NCI-H1417 (cell line): Measurements from ENCODE around the gene ZBTB7A.
"Not testable (repeated sequence)": the region's sequence is repeated elsewhere in the genome, so short reads cannot be mapped to it uniquely, and the experiment has no call there.

Source experiments
- DNase-seq, 3 experiments: peaks; one replicate each; lab custom pipeline; 2025; lab: John Stamatoyannopoulos, UW

The ZBTB7A gene

DNA sequence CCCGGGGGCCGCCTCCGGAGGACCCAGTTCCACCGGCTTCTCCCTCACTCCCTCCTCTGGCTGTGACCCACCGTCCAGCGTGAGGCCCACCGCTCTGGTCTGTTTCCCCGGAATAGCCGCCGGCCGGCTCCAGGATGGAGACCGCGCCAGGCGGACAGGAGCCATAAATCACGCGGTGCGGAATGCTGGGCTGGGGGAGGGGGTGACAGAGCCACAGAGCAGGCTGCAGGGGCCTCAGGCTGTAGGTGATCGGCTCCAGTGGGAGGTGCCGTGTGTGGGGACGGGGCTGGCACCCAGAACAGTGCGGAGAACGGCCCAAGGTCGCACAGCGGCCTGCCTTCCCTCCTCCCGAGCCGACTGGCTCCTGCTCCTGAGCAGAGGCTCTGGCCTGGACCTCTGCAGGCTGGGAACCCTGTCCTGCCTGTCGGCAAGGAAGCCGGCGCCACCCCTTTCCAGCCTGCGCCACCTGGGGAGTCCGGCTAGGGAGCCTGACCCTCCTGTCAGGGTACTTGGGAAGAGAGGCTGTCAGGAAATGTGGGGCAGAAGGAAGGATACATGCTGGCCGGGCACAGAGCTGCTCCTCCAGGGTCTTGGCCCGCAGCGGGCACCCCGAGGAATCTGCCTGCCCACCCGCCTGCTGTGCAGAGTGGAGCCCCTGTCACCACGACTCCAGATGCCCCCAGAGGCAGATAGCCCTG, 50.8 kb downstream of the ZBTB7A start:
- no peak for DNase-seq

DNA sequence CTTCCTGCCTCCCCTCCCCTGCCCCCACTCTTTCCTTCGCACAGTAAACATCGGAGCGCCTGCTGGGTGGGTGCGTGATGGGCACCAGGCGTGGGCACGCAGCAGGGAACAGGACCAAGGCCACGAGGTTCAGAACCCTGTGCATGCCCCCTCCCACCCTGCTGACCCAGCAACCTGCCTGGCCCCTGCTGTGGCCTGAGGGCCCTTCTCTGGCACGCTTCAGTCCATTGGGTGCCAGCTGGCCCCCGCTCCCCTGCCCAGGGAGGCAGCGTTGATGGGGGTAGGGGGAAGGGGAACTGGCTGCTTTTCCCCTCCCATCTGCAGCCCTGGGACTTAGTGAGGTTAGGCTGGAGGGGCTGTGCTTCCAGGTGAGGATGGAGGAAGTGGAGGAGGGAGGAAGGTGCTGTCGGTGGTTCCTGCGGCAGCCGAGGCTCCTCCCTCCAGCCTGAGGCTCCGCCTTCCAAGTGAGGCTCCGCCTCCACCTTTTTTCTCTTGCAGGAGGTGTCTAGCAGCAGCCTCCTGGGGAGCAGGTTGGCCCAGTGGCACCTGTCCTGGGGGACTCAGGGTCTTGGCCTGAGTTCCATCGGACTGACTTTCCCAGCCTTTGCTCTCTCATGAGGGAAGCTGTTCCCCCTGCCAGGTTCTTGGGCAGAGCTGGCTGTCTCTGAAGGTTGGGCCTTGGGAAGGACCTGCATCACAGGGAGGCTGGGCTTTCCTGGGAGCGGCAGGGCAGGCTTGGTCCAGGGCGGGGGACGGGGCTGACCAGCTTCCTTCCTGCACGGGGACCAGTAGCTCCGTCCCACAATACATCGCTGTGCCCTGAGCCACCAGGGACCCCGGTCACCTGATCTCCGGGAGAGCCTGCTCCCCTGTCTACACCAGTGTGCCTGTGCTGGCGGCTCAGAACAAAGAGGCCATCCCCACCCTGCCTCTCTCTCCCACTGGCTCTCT, 51.9 kb downstream of the ZBTB7A start:
- DNase-seq: peak in 2 of 3 experiments; percentile 23 to 39

- no peak for DNase-seq
Observed at GRCh38 chr19:4013886-4014540, 52.7 kb downstream of the ZBTB7A start.

- DNase-seq: no peak
Observed at GRCh38 chr19:4012975-4013634, 53.6 kb downstream of the ZBTB7A start.

DNA sequence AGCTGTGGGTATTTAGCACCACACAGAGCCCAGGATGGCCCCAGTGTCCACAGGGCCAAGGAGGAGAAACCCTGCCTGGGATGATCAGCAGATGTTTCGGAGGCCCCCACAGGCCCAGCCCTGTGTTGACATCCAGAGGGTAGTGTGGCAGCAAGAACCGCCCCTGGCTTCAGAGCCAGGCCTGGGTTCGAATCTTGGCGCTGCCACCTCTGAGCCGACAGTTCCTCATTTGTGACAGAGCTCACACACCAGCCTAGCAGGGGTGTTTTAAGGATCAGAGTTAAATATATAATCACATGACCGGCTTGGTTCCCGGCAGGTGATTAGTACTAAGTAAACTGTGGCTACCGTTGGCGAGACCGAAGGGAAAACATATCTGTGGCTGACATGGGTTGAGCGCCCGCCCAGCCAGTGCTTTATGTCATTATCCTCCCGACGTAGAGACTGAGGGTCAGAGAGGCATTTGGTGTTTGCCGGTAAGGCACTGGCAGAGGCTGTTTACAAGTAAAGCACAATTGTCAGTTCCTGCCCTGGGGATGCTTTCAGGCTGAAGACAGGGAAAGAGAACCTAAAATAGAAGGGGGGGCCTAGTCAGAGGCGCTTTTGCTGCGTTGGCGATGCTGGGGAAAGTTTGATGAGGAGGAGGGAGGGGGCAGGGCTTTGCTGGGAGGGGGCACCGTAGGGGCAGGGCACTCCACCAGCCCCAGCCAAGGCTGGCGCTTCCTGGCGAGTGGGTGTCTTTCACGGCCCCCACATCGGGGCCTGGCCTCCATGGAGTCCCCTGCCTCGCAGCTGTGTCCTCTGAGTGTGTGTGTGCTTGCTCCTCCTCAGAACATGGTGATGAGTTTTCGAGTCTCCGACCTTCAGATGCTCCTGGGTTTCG, 54.4 kb downstream of the ZBTB7A start:
- peak in 2 of 3 experiments; percentile 72 to 86 for DNase-seq

GRCh38 chr19:4011430-4011829, 55.3 kb downstream of the ZBTB7A start:
- DNase-seq: not testable (repeated sequence)

GRCh38 chr19:4010808-4011110, 55.9 kb downstream of the ZBTB7A start:
- no peak for DNase-seq

DNA sequence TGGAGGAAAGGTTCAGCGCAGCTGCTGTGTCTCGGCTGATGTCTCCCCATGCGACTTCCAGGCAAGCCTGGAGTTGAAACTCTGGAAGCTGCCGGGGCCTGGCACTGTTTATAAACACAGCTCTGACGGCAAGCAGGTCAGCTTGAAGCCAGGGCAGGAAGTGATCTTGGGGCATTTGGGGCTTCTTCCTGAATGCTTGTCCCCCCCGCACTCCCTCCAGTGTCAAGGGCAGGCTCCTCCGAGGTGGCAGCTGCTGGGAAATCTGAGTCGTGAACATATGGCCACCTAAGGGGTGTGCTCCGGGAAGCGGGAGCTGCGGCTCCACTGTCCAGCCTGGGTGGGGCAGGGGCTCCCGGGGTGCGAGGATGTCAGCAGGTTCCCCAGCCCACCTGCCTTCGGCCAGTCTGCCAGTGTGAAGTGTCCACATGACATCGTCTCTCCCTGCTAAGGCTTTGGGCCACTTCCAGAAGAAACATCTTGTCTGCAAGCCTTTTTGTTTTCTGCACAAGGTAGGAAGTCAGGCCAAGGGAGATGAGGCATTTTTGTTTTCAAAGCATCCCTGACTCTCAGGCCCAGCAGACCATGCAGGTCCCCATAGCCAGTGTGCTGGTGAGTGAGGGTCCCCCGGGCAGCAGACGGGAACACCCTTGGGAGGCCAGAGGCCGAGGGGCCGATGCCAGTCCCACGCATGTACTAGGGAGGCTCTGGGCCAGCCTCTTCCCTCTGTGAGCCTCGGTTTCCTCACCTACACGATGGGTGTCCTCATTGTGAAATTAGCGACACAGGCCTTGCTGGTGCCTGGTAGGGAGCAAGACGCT, 56.5 kb downstream of the ZBTB7A start:
- no peak for DNase-seq

DNA sequence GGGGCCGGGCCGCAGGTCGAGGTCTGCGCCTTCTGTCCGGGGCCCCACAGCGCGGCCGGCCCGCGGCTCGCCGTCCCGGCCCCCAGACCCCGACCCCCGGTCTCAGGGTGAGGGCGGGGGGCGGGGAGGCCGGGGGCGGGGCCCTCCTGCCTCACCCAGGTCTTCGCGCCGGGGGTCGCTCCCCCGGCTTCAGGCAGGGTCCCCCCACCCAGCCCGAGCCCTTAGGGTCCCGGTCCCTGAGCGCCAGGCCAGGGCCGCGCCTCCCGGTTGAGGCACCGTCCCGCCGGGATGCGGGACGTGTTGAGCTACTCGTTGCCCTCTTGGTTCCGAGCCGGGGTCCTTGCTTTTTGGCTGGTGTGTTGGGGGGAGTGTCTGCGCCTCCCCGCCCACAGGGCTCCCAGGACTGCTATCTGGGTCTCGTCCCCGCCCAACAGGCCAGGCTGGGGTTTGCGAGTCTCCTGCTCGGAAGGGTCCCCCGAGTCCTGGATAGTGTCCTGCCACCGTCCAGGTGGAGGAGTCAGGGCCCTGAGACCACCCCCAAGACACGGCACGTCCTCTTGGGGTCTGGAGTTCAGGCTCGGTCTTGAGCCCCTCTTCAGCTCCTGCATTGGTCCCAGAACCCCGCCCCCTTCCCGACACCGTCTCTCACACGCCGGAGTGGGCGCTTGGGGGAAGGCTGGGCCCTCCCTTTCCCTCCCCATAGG, 58.7 kb downstream of the ZBTB7A start:
- DNase-seq: peak in 2 of 3 experiments; percentile 39 to 41

DNA sequence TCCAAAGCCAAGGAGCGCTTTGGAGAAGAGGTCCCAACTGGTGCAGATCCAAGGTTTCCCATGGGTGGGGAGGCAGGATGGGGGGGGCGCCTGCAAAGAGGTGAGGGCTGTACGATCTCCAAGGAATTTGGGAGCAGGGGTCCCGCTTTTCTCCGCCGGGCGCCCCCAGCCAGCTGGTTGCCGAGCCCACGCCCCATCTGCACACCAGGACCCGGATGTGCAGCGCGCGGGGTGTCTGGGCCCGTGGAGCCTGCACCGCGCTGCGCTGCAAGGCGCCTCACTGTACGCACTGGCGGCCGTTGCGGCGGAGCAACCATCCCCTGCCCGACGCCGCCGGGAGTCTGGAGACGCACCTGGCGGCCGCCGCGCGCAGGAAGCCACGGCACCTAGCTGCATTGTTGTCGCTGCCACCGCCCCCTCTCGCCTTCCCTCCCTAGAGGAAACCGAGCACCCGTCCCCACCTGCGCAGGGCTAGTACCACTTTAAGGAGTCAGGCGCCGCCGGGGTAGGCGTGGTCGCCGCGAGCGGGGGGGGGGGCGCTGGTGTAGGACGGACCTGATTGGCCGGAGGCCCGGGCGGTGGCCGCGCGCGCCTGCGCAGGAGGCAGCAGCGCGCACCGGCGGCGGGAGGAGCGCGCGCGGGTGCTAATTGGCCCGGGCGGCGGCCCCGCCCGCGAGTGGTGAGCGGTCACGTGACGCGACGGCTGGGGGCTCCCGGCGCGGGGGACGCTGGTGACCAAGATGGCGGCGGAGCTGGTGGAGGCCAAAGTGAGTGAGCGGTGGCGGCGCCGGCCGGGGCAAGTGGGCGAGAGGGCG, 59.5 kb downstream of the ZBTB7A start, which contains the start of gene PIAS4:
Gene PIAS4 (plus strand): TSS at position 716 of the 815 bp plus-strand sequence. CDS start 25 bp downstream, at position 741.
- peak; percentile 98 to 99 (median 99) for DNase-seq

- DNase-seq: not testable (repeated sequence)
Observed at GRCh38 chr19:4005436-4005835, 61.3 kb downstream of the ZBTB7A start.

DNA sequence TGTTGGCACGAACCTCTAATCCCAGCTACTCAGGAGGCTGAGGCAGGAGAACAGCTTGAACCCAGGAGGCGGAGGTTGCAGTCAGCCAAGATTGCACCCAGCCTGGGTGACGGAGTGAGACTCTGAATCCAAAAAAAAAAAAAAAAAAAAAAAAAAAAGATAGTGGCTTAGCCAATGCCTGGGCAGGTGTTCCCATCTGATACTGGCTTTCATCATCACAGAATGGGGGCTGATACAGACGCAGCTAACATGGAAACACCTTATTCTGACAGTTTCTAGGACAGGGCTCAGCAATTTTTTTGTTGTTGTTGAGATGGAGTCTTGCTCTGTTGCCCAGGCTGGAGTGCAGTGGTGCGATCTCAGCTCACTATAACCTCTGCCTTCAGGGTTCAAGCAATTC, 65.9 kb downstream of the ZBTB7A start:
- not testable (repeated sequence) for DNase-seq

- DNase-seq: not testable (repeated sequence)
Observed at GRCh38 chr19:3998667-3999412, 67.9 kb downstream of the ZBTB7A start.

DNA sequence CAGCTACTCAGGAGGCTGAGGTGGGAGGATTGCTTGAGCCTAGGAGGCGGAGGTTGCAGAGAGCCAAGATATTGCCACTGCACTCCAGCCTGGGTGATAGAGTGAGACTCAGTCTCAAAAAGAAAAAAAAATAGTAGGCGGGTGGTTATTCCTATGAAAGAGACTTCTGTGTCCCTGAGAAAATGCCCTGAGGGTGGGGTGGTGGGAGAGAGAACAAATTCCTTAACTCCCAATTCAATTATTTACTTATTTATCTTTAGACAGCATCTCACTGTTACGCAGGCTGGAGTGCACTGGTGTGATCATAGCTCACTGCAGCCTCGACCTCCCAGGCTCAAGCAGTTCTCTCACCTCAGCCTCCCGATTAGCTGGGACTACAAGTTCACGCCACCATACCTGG, 71.1 kb downstream of the ZBTB7A start:
- no peak for DNase-seq
